ENCODE measurements around the gene SLC45A1.

The SLC45A1 gene

DNA sequence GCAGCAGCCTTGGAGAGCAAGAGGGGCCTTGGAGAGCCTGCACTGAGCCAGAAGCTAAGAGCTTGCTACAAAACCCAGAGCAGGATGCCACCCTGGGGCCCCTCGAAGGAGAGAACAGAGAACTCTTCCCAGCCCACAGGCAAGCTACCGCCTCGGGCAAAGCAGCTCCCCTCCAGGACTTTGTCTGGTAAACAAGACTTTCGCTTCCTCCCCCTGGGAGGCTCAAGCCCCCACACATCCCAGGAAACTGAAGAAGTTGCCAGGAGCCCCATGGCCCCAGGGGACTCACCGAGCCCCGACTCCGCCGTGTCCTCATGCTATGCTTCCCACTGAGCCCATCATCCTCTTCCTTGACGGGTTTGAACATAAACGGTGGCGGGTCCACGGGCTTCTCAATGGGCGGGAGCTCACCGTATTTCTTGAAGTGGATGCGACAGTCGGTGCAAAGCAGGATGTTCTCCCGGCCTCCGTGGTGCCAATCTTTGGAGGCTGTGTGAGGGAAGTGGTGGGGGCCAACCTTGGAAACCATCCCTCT lies 45.9 kb downstream of the SLC45A1 start:
- H3K4me3 ChIP-seq (ENCODE audit: low read depth, low read length): no peak overlapping the region
- DNase-seq (ENCODE audit: low read depth): no peak
- TF ChIP-seq CTCF (conservative IDR thresholded peaks at IDR 0.05; ENCODE audit: low read depth, low read length): no peak

DNA sequence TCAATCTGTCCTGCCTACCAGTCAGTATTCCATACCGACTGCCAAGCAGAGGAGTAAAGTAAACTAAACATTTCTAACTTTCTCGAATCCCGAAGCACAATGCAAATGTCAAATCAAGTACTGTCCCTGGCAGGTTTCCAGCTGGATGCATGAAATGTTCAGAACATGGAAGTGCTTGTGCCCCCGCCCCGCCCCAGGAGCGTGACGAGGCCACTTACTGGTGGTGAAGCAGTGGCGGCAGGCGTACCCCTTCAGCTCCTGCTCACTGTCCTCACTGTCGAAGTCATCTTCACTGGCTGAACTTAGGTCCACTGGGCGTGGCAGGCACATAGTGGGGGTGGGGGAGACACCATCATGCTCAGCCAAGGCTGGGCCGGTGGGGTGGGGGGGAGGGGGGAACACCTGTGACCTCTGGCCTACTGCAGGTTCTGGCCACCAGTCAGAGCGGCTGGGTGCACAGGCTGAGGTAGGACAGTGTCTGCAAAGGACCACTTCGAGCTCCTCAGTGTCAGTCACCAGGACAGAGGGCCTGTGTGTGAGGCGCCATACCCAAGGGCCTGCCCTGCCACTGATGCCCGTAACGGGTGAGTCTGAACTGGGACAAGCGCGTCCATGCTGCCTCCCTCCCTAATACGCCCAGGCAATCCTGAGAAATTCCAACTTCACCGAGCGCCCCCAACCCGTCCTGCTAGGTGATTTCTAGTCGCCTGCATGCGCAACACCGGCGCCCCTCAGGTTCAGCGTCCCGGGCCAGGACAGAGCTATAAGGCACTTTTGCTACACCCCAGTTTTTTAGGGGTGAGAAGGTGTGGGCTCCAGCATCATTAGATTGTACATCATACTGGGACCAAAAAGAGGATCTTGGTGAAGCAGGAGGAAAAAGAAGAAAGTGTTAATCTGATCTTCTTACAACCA lies 46.9 kb downstream of the SLC45A1 start:
- DNase-seq (ENCODE audit: low read depth): no peak
- H3K4me3 ChIP-seq (ENCODE audit: low read depth, low read length): no peak overlapping the region
- no peak for TF ChIP-seq CTCF (conservative IDR thresholded peaks at IDR 0.05; ENCODE audit: low read depth, low read length)

DNA sequence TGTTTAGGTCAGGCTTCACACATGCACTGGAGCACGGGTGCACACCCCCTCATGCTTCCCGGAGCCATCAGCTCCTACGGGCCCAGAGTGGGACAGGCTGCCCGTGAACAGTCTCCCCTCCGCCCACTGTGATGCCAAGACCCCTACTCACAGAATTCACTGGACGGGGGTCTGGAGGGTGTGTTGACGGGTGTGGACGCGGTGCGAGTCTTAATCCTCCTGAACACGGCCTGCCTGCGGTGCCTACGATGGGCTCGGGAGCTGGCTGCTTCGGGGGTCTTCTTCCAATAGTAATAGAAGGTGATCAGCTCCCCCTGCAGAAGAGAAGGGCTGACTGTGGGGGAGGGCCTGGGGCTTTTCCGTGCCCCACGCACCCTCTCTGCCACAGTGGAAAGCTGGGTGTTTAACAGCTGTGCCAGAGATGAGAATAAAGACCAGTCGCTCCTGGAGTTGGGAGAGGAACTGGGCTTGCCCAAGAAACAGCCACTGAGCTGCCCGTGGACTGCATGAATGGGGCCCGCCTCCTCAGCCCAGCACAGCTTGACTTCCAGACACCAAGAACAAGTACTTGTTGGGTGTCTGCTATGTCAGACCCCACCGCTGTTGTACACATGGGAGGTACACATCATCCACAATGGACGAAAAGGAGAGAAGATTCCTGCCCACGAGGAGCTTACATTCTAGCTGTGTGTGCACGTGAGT lies 47.9 kb downstream of the SLC45A1 start:
- TF ChIP-seq CTCF (conservative IDR thresholded peaks at IDR 0.05; ENCODE audit: low read depth, low read length): no peak
- H3K4me3 ChIP-seq (ENCODE audit: low read depth, low read length): no peak overlapping the region

GRCh38 chr1:8367571-8368194 lies 49.8 kb downstream of the SLC45A1 start:
- no peak overlapping the region for H3K4me3 ChIP-seq (ENCODE audit: low read depth, low read length)
- TF ChIP-seq CTCF (conservative IDR thresholded peaks at IDR 0.05; ENCODE audit: low read depth, low read length): no peak
- DNase-seq (ENCODE audit: low read depth): no peak

More for the DNA sequence above, 47.9 kb downstream of the SLC45A1 start:
- DNase-seq (ENCODE audit: low read depth): no peak

DNA sequence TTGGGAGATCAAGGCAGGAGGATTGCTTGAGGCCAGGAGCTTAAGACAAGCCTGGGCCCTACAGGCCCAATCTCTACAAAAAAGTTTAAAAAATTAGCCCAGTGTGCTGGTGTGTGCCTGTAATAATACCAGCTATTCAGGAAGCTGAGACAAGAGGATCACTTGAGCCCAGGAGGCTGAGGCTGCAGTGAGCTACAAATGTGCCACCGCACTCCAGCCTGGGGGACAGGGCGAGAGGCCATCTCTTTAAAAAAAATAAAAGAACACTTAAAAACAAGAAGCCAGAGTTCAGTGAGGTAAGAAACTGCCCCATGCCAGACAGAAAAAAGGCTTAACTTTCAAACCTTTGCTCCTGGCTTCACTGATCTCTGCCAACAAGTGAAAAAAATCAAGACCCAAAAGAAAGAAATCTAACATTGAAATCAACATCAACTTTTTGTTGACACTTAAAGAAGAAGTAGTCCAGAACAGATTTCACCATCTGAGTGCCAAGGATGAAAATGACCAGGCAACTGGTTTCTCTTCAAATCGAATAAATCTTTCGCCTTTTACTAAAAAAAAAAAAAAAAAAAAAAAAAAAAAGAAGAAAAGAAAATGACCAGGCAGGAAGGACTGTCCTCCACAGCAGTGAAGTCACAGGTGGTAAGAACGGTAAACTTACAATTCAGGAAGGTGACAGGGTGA lies 51.2 kb downstream of the SLC45A1 start:
- DNase-seq (ENCODE audit: low read depth): no peak
- H3K4me3 ChIP-seq (ENCODE audit: low read depth, low read length): no peak overlapping the region
- TF ChIP-seq CTCF (conservative IDR thresholded peaks at IDR 0.05; ENCODE audit: low read depth, low read length): no peak

DNA sequence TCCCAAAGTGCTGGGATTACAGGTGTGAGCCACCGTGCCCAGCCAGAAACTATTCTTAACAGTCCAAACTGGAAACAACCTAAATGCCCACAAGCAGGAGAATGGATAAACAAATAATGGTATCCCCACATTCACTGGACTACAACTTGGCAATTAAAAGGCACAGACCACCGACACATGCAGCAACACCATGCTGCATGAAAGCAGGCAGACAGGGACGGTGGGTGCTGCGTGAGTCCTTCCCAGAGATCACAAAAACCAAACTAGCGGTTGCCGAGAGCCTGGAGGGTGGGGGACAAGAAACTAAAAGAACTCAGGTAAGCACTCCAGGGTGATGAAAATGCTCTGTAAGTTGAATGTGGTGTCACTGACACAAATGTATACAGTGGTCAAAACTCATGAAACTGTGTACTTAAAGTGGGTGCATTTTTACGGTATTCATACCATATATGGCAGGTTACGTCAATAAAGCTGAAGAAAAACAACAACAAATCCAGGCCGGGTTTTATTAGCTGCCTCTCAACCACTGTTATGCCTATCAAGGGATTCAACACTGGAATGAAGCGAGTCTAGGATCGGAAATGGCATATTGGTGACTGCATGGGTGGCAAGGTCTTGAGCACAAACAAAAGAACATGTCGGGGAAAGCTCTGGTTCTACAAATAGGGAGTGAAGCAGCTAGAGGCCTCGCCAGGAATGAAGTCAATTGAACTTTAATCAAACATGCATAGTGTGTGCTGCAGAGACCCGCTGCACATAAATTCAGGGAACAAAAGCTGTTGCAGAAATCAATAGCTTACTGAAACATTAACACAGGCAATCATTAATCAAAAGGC lies 52.4 kb downstream of the SLC45A1 start:
- no peak overlapping the region for H3K4me3 ChIP-seq (ENCODE audit: low read depth, low read length)
- TF ChIP-seq CTCF (conservative IDR thresholded peaks at IDR 0.05; ENCODE audit: low read depth, low read length): no peak
- no peak for DNase-seq (ENCODE audit: low read depth)
